H9 (cell line): Measurements from ENCODE around the gene SOBP. TPM values are rescaled to one million over a fixed set of nuclear protein-coding genes. Genes with fewer than 3 reads are reported as not detected.

ENCODE experiments used
- DNase-seq: peaks from one replicate; pipeline ENCODE4 v3.0.0-alpha.2; 2017
- H2AFZ ChIP-seq: one replicate; pipeline ENCODE4 v1.6.1; 2013; ENCODE audit warnings: mild to moderate bottlenecking, low read length, control low read depth, moderate library complexity
- H2AK5ac ChIP-seq: 2 replicates; pipeline ENCODE4 v1.6.1; 2013; ENCODE audit warnings: low read length, control low read depth, mixed read lengths; ENCODE audit not compliant: insufficient read length
- H2BK120ac ChIP-seq: one replicate; pipeline ENCODE4 v1.6.1; 2013; ENCODE audit warnings: low read depth, mild to moderate bottlenecking, low read length, control low read depth, inconsistent platforms; ENCODE audit not compliant: poor library complexity, severe bottlenecking
- H2BK12ac ChIP-seq: 2 replicates; pipeline ENCODE4 v1.6.1; 2013; ENCODE audit warnings: low read length, control low read depth, mixed read lengths, low read depth; ENCODE audit not compliant: insufficient read length
- H2BK15ac ChIP-seq: 2 replicates; pipeline ENCODE4 v1.6.1; 2013; ENCODE audit warnings: low read depth, low read length, control low read depth
- H2BK20ac ChIP-seq: one replicate; pipeline ENCODE4 v1.6.1; 2013; ENCODE audit warnings: low read depth, mild to moderate bottlenecking, low read length, control low read depth, inconsistent platforms; ENCODE audit not compliant: poor library complexity, severe bottlenecking
- H2BK5ac ChIP-seq: 2 replicates; pipeline ENCODE4 v1.6.1; 2013; ENCODE audit warnings: low read length, control low read depth, mixed read lengths; ENCODE audit not compliant: insufficient read length
- H3K14ac ChIP-seq: 2 replicates; pipeline ENCODE4 v1.6.1; 2013; ENCODE audit warnings: low read length, control low read depth; ENCODE audit not compliant: insufficient read depth
- H3K18ac ChIP-seq: 2 replicates; pipeline ENCODE4 v1.6.1; 2013; ENCODE audit warnings: low read depth, mild to moderate bottlenecking, mixed read lengths, low read length, control low read depth; ENCODE audit not compliant: insufficient read length
- H3K23ac ChIP-seq: 2 replicates; pipeline ENCODE4 v1.6.1; 2013; ENCODE audit warnings: low read length, control low read depth, mixed read lengths, low read depth; ENCODE audit not compliant: insufficient read length
- H3K23me2 ChIP-seq: 2 replicates; pipeline ENCODE4 v1.6.1; 2013; ENCODE audit warnings: low read depth, mild to moderate bottlenecking, mixed read lengths, low read length, control low read depth; ENCODE audit not compliant: insufficient read length, poor library complexity, severe bottlenecking
- H3K27ac ChIP-seq: 2 replicates; pipeline ENCODE4 v1.5.1; 2013; ENCODE audit warnings: low read length, control low read depth, mixed read lengths, low read depth; ENCODE audit not compliant: insufficient read length
- H3K27me3 ChIP-seq: 2 replicates; pipeline ENCODE4 v1.6.1; 2013; ENCODE audit warnings: low read length, control low read depth, inconsistent platforms; ENCODE audit not compliant: insufficient read depth
- H3K4ac ChIP-seq: 2 replicates; pipeline ENCODE4 v1.6.1; 2013; ENCODE audit warnings: low read depth, mild to moderate bottlenecking, control low read depth, inconsistent platforms, low read length, moderate library complexity
- H3K4me1 ChIP-seq: 2 replicates; pipeline ENCODE4 v1.6.1; 2013; ENCODE audit warnings: low read length, control low read depth, inconsistent platforms; ENCODE audit not compliant: insufficient read depth
- H3K4me2 ChIP-seq: 2 replicates; pipeline ENCODE4 v1.6.1; 2013; ENCODE audit warnings: low read length, control low read depth, mixed read lengths; ENCODE audit not compliant: insufficient read length, insufficient read depth
- H3K56ac ChIP-seq: 2 replicates; pipeline ENCODE4 v1.6.1; 2013; ENCODE audit warnings: low read depth, mild to moderate bottlenecking, mixed read lengths, low read length, control low read depth; ENCODE audit not compliant: insufficient read length
- H3K79me1 ChIP-seq: 2 replicates; pipeline ENCODE4 v1.6.1; 2013; ENCODE audit warnings: low read depth, mild to moderate bottlenecking, moderate library complexity, low read length, control low read depth, inconsistent platforms; ENCODE audit not compliant: insufficient read depth, poor library complexity, severe bottlenecking
- H3K79me2 ChIP-seq: 2 replicates; pipeline ENCODE4 v1.6.1; 2013; ENCODE audit warnings: low read length, control low read depth, inconsistent platforms; ENCODE audit not compliant: insufficient read depth
- H3K9ac ChIP-seq: 2 replicates; pipeline ENCODE4 v1.6.1; 2013; ENCODE audit warnings: low read length, control low read depth, mixed read lengths; ENCODE audit not compliant: insufficient read length; ENCODE audit errors: extremely low read depth
- H3K9me3 ChIP-seq: one replicate; pipeline ENCODE4 v1.6.1; 2013; ENCODE audit warnings: low read depth, low read length, inconsistent platforms; ENCODE audit not compliant: control insufficient read depth
- H3T11ph ChIP-seq: one replicate; pipeline ENCODE4 v1.6.1; 2013; ENCODE audit warnings: mild to moderate bottlenecking, low read length, control low read depth, inconsistent platforms
- H4K20me1 ChIP-seq: one replicate; pipeline ENCODE4 v1.6.1; 2013; ENCODE audit not compliant: control insufficient read depth, insufficient read length, insufficient read depth
- H4K5ac ChIP-seq: 2 replicates; pipeline ENCODE4 v1.6.1; 2013; ENCODE audit warnings: low read depth, mild to moderate bottlenecking, mixed read lengths, low read length, control low read depth; ENCODE audit not compliant: insufficient read length
- H4K8ac ChIP-seq: replicated peaks from 2 replicates; pipeline ENCODE4 v1.6.1; 2013; ENCODE audit warnings: low read length, control low read depth, mixed read lengths, low read depth; ENCODE audit not compliant: insufficient read length
- H4K91ac ChIP-seq: 2 replicates; pipeline ENCODE4 v1.6.1; 2013; ENCODE audit warnings: low read depth, mild to moderate bottlenecking, moderate library complexity, mixed read lengths, low read length, control low read depth; ENCODE audit not compliant: insufficient read length
- H3K27ac Mint-ChIP-seq, 3 experiments: 2 replicates in 2 of 3; 3 replicates in 1 of 3; pipeline ENCODE4 v1.8.0; 2020 to 2021; ENCODE audit warnings: mixed read lengths in 3 of 3, mild to moderate bottlenecking in 1 of 3, moderate library complexity in 1 of 3
- H3K27me3 Mint-ChIP-seq: 2 replicates; pipeline ENCODE4 v1.8.0; 2021; ENCODE audit warnings: low read depth, mild to moderate bottlenecking, moderate library complexity, mixed read lengths
- H3K36me3 Mint-ChIP-seq, 3 experiments: 2 replicates in 2 of 3; 3 replicates in 1 of 3; pipeline ENCODE4 v1.8.0; 2020 to 2021; ENCODE audit warnings: low read depth in 3 of 3, mixed read lengths in 3 of 3; ENCODE audit not compliant: insufficient read depth in 1 of 3
- H3K4me1 Mint-ChIP-seq, 2 experiments: 2 replicates each; pipeline ENCODE4 v1.8.0; 2020; ENCODE audit warnings: mixed read lengths in 2 of 2
- H3K4me3 Mint-ChIP-seq, 2 experiments: 2 replicates in 1 of 2; 3 replicates in 1 of 2; pipeline ENCODE4 v1.8.0; 2020 to 2021; ENCODE audit warnings: mild to moderate bottlenecking in 2 of 2, mixed read lengths in 2 of 2, moderate library complexity in 1 of 2
- H3K9me3 Mint-ChIP-seq, 2 experiments: 2 replicates in 1 of 2; 3 replicates in 1 of 2; pipeline ENCODE4 v1.8.0; 2020; ENCODE audit warnings: mild to moderate bottlenecking in 2 of 2, mixed read lengths in 2 of 2, moderate library complexity in 1 of 2
- WGBS: extraction: QIAGEN DNeasy Blood & Tissue Kit; methylation state at CpG from one replicate; pipeline ENCODE4 v1.1.7; 2013; ENCODE audit warnings: missing lambda C conversion rate, low lambda C conversion rate, mixed read lengths; ENCODE audit not compliant: insufficient read length; ENCODE audit errors: extremely low coverage; 5-methylcytosine and 5-hydroxymethylcytosine counted together
- total RNA-seq: library from RNA; stranded (reverse); gene quantifications from 2 replicates; pipeline ENCODE4 v1.2.1, GENCODE V29; 2021
- TF ChIP-seq, protein P1 (sequence below): fragments of 200-600 bp; sonication (generic); conservative IDR thresholded peaks from 3 replicates; pipeline ENCODE4 v1.8.0; 2021; ENCODE audit warnings: antibody characterized with exemption, mild to moderate bottlenecking

Gene SOBP
- total RNA-seq, 1 experiment from 2014 or later: 4.3 TPM

DNA sequence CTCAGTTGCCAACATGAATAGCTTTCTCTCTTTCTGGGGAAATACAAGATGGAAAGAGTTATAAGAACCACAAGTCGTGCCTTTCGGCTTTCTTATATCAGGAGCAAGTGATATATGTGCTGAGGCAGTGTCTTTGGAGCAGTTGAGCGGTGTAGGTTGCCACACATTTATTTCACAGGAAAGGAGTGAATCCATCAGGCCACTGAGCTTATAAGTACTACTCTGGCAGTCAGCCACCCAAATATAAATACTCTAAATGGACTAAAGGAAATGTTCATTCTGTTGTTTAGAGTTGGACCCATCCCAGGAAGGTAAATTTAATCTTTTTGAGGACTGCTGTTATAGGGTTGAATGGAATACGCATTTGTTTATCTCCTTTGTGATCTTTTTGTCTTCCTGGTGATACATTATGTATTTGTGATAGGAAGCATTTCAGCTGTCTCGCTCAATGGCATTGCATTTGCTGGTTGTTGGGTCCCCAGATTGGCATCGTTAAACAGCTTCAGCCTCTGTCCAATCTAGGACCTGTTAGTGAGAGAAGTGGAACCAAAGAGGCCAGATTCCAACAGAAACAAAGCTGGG, 139.7 kb downstream of the SOBP start:
- no peaks in the 10 kb centered on the region for H3K79me2 ChIP-seq
- no peaks in the 10 kb centered on the region for H3K9me3 ChIP-seq
- DNase-seq: no peak
- no peak overlapping the region for H3K4me2 ChIP-seq
- H2BK15ac ChIP-seq: no peak overlapping the region
- H3K4me1 Mint-ChIP-seq: peaks cover 33 to 35% of the 10 kb centered on the region in 2 experiments
- no CpG with 5 or more reads among the region's 6 CpGs for WGBS
- no peak overlapping the region for H4K8ac ChIP-seq
- no peaks in the 10 kb centered on the region; a peak in 1 of 7 replicates for H3K36me3 Mint-ChIP-seq
- no peak overlapping the region for H4K5ac ChIP-seq
- H3K4ac ChIP-seq: no peak overlapping the region
- no peak overlapping the region for H4K91ac ChIP-seq
- no peak overlapping the region for H3K4me3 Mint-ChIP-seq
- no peak overlapping the region for H2BK20ac ChIP-seq
- no peaks in the 10 kb centered on the region for H3K9me3 Mint-ChIP-seq
- TF ChIP-seq, protein P1, sequence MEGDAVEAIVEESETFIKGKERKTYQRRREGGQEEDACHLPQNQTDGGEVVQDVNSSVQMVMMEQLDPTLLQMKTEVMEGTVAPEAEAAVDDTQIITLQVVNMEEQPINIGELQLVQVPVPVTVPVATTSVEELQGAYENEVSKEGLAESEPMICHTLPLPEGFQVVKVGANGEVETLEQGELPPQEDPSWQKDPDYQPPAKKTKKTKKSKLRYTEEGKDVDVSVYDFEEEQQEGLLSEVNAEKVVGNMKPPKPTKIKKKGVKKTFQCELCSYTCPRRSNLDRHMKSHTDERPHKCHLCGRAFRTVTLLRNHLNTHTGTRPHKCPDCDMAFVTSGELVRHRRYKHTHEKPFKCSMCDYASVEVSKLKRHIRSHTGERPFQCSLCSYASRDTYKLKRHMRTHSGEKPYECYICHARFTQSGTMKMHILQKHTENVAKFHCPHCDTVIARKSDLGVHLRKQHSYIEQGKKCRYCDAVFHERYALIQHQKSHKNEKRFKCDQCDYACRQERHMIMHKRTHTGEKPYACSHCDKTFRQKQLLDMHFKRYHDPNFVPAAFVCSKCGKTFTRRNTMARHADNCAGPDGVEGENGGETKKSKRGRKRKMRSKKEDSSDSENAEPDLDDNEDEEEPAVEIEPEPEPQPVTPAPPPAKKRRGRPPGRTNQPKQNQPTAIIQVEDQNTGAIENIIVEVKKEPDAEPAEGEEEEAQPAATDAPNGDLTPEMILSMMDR: no peak
- no peak overlapping the region for H3K27ac ChIP-seq
- H2BK5ac ChIP-seq: no peak overlapping the region
- no peak overlapping the region for H3K23ac ChIP-seq
- no peak overlapping the region for H2AK5ac ChIP-seq
- peaks cover 17% of the 10 kb centered on the region for H3K27me3 Mint-ChIP-seq
- H2BK120ac ChIP-seq: no peak overlapping the region
- no peaks in the 10 kb centered on the region for H3K27me3 ChIP-seq
- H4K20me1 ChIP-seq: no peaks in the 10 kb centered on the region
- no peak overlapping the region for H3K14ac ChIP-seq
- no peak overlapping the region for H3K56ac ChIP-seq
- peaks cover 3% of the 10 kb centered on the region for H3K23me2 ChIP-seq
- H3K79me1 ChIP-seq: no peaks in the 10 kb centered on the region
- no peak overlapping the region for H3T11ph ChIP-seq
- H3K27ac Mint-ChIP-seq: peak overlapping the region in 1 of 3 experiments; percentile 65; a peak in 2 of 7 replicates
- no peak overlapping the region for H3K9ac ChIP-seq
- no peak overlapping the region for H2AFZ ChIP-seq
- H3K18ac ChIP-seq: no peak overlapping the region
- no peak overlapping the region for H2BK12ac ChIP-seq
- H3K4me1 ChIP-seq: peaks cover 10% of the 10 kb centered on the region; the same call in 1 of the 2 replicates
